Fibroblast of skin of right biceps (primary cell): ENCODE measurements around the gene TLE2.
A peak's percentile ranks its signal among the peaks of the same experiment; 100 is the strongest.

Experiments
- DNase-seq: peaks from one replicate; pipeline ENCODE4 v3.0.0-alpha.2; 2013

TLE2 gene

GRCh38 chr19:3029065-3029923, at the start of gene TLE2:
TSS of gene TLE2 (minus strand) at chr19:3029280. CDS start at chr19:3028904, 376 bp downstream.
- DNase-seq = no peak

- DNase-seq = peak; percentile 22
Observed at GRCh38 chr19:3075605-3076431, 46.7 kb upstream of the TLE2 start.

- DNase-seq = peak; percentile 36
Observed at GRCh38 chr19:3073931-3074595, 45.0 kb upstream of the TLE2 start.

GRCh38 chr19:3073159-3073563, 44.1 kb upstream of the TLE2 start:
- DNase-seq = peak; percentile 66

GRCh38 chr19:3071768-3072167, 42.7 kb upstream of the TLE2 start:
- no peak for DNase-seq

GRCh38 chr19:3068071-3068470, 39.0 kb upstream of the TLE2 start:
- no peak for DNase-seq

- no peak for DNase-seq
Observed at GRCh38 chr19:3067563-3067962, 38.5 kb upstream of the TLE2 start.

GRCh38 chr19:3066482-3067049, 37.5 kb upstream of the TLE2 start:
- DNase-seq = no peak

- no peak for DNase-seq
Observed at GRCh38 chr19:3065675-3066357, 36.7 kb upstream of the TLE2 start.

GRCh38 chr19:3064011-3064330, 34.9 kb upstream of the TLE2 start:
- no peak for DNase-seq

GRCh38 chr19:3062165-3063105, 33.4 kb upstream of the TLE2 start, which contains the start of gene TLE5:
TSS of gene TLE5 (minus strand) at chr19:3062495. CDS start at chr19:3062200, 295 bp downstream.
- DNase-seq = peak; percentile 65

- peak; percentile 59 for DNase-seq
Observed at GRCh38 chr19:3061182-3062161, 32.4 kb upstream of the TLE2 start.

GRCh38 chr19:3060857-3061181, 31.7 kb upstream of the TLE2 start:
- no peak for DNase-seq

- DNase-seq = no peak
Observed at GRCh38 chr19:3059653-3060052, 30.6 kb upstream of the TLE2 start.

GRCh38 chr19:3058821-3059314, 29.8 kb upstream of the TLE2 start:
- no peak for DNase-seq

GRCh38 chr19:3058009-3058820, 29.1 kb upstream of the TLE2 start:
- no peak for DNase-seq

GRCh38 chr19:3057275-3057714, 28.2 kb upstream of the TLE2 start:
- no peak for DNase-seq

- DNase-seq = no peak
Observed at GRCh38 chr19:3056417-3057088, 27.5 kb upstream of the TLE2 start.
